ENCODE measurements around the gene CRABP1. TPM values are rescaled to one million over a fixed set of nuclear protein-coding genes. Genes with fewer than 3 reads are reported as not detected.

CRABP1 gene
- total and polyA plus RNA-seq, 4 donors, result 1.1 TPM; not detected in 3

GRCh38 chr15:78301828-78302227 lies 38.3 kb upstream of the CRABP1 start:
- DNase-seq (peak; percentile 41 to 74 (median 44)), ATAC-seq (ENCODE audit: insufficient read depth, low FRiP score) (no peak)
- peaks cover 0 to 9% (median 2%) of the 10 kb centered on the region in 3 donors for H3K27me3 ChIP-seq (ENCODE audit: control insufficient read depth in 3 of 3, insufficient read depth in 3 of 3, low read length in 2 of 3)
- H3K4me1 ChIP-seq (ENCODE audit: control insufficient read depth in 5 of 5, insufficient read depth in 5 of 5, low read length in 5 of 5), result peaks cover 0 to 13% (median 3%) of the 10 kb centered on the region in 5 donors
- H3K9me3 ChIP-seq (ENCODE audit: control insufficient read depth in 4 of 4, insufficient read depth in 3 of 4, low read length in 3 of 4), result no peaks in the 10 kb centered on the region
- WGBS, 2 donors, result 7 to 28% methylated on average over 3 of the region's 3 CpGs
- no peaks in the 10 kb centered on the region for H3K36me3 ChIP-seq (ENCODE audit: control insufficient read depth in 4 of 4, insufficient read depth in 4 of 4, low read length in 4 of 4)
- no peak overlapping the region for H3K4me3 ChIP-seq
- TF ChIP-seq CTCF (IDR thresholded peaks at IDR 0.05; ENCODE audit: control extremely low read depth, extremely low read depth), result no peak
- H3K27ac ChIP-seq (ENCODE audit: low read depth in 1 of 2, low read length in 1 of 2), result no peak overlapping the region
- no peak overlapping the region for H3K9ac ChIP-seq (ENCODE audit: insufficient read depth in 1 of 2, low read length in 2 of 2)

- no peak for TF ChIP-seq CTCF (IDR thresholded peaks at IDR 0.05; ENCODE audit: control extremely low read depth, extremely low read depth)
- H3K27me3 ChIP-seq (ENCODE audit: control insufficient read depth in 3 of 3, insufficient read depth in 3 of 3, low read length in 2 of 3), result peaks cover 0 to 9% (median 2%) of the 10 kb centered on the region in 3 donors
- WGBS, 2 donors, result 76 to 77% methylated on average over 5 of the region's 5 CpGs
These were observed 37.4 kb upstream of the CRABP1 start for GRCh38 chr15:78302579-78303312.

GRCh38 chr15:78304216-78305066 lies 35.7 kb upstream of the CRABP1 start:
- Histone ChIP-seq H3K4me3 (no peak overlapping the region), H3K9ac (ENCODE audit: insufficient read depth in 1 of 2, low read length in 2 of 2) (no peak overlapping the region), H3K27me3 (ENCODE audit: control insufficient read depth in 3 of 3, insufficient read depth in 3 of 3, low read length in 2 of 3) (peaks cover 0 to 11% (median 2%) of the 10 kb centered on the region in 3 donors), H3K9me3 (ENCODE audit: control insufficient read depth in 4 of 4, insufficient read depth in 3 of 4, low read length in 3 of 4) (no peaks in the 10 kb centered on the region), H3K27ac (ENCODE audit: low read depth in 1 of 2, low read length in 1 of 2) (no peak overlapping the region), H3K4me1 (ENCODE audit: control insufficient read depth in 5 of 5, insufficient read depth in 5 of 5, low read length in 5 of 5) (peaks cover 0 to 7% (median 0%) of the 10 kb centered on the region in 5 donors), H3K36me3 (ENCODE audit: control insufficient read depth in 4 of 4, insufficient read depth in 4 of 4, low read length in 4 of 4) (no peaks in the 10 kb centered on the region)
- ATAC-seq (ENCODE audit: insufficient read depth, low FRiP score) (no peak), DNase-seq (no peak)
- 90 to 94% methylated on average over 9 of the region's 9 CpGs for WGBS, 2 donors
- no peak for TF ChIP-seq CTCF (IDR thresholded peaks at IDR 0.05; ENCODE audit: control extremely low read depth, extremely low read depth)

More at GRCh38 chr15:78302579-78303312, 37.4 kb upstream of the CRABP1 start:
- no peaks in the 10 kb centered on the region for H3K36me3 ChIP-seq (ENCODE audit: control insufficient read depth in 4 of 4, insufficient read depth in 4 of 4, low read length in 4 of 4)
- no peaks in the 10 kb centered on the region for H3K9me3 ChIP-seq (ENCODE audit: control insufficient read depth in 4 of 4, insufficient read depth in 3 of 4, low read length in 3 of 4)
- no peak overlapping the region for H3K9ac ChIP-seq (ENCODE audit: insufficient read depth in 1 of 2, low read length in 2 of 2)
- DNase-seq (no peak), ATAC-seq (ENCODE audit: insufficient read depth, low FRiP score) (no peak)
- peaks cover 0 to 13% (median 3%) of the 10 kb centered on the region in 5 donors for H3K4me1 ChIP-seq (ENCODE audit: control insufficient read depth in 5 of 5, insufficient read depth in 5 of 5, low read length in 5 of 5)
- H3K4me3 ChIP-seq, result no peak overlapping the region
- H3K27ac ChIP-seq (ENCODE audit: low read depth in 1 of 2, low read length in 1 of 2), result no peak overlapping the region
